Measurements from ENCODE around the gene LIMS2. TPM values are rescaled to one million over a fixed set of nuclear protein-coding genes. Genes with fewer than 3 reads are reported as not detected.

The LIMS2 gene
- total and polyA plus RNA-seq, 2 of the 8 experiments (the other 6 are each of a cell fraction or from before 2014, with no cell fraction given), result 3.3 to 4.8 TPM

DNA sequence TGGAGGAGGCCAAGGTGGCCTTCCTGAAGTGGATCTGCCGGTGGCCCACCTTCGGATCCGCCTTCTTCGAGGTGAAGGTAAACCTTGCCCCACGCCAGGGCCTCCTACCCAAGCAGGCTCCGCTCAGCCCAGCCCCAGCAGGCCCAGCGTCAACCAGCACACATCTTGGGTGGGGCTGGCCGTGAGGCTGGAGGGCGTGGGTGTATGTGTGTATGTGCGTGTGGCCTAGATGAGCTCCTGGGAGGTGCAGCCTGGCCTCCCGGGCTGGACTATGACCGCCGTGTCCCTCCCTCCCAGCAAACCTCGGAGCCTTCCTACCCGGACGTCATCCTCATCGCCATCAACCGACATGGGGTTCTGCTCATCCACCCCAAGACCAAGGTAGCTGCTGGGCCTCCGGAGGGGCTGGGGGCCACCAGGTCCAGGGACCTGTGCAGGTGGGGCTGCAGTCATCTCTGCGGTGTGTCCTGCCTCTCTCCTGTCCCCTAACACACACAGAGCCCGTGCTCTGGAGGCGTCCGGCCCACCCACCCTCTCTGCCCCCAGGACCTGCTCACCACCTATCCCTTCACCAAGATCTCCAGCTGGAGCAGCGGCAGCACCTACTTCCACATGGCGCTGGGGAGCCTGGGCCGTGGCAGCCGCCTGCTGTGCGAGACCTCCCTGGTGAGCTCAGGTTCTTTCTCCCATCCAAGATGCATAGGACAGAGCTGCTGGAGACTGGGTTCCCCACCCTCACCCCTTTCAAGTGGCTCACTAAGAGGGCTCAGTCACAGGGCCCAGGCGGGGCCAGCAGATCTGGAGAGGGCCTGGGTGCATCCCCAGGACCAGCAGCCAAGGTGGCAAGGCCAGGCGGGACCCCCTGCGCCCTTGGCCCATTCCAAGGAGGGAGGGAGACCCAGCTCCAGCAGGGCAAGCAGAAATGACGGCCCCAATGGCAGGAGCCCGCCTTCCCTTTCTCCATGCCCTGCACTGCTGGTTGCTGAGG is 38.8 kb downstream of the LIMS2 start (continued):
- no peak for TF ChIP-seq CEBPB (IDR thresholded peaks at IDR 0.05; ENCODE audit: low read depth, low read length)
